K562 (cell line): Measurements from ENCODE around the gene HDAC5. TPM values are rescaled to one million over a fixed set of nuclear protein-coding genes. Genes with fewer than 3 reads are reported as not detected.

Source experiments
- ATF1 ChIP-seq, 2 experiments: fragments of 450-650 bp in 1 of 2; IDR thresholded peaks; 2 replicates each; pipeline ENCODE4 v1.6.1; 2016; ENCODE audit warnings: missing compliant biosample characterization in 1 of 2, missing genetic modification characterization in 1 of 2
- BRCA1 ChIP-seq, 2 experiments: fragments of 450-650 bp in 1 of 2; sonication (generic) in 1 of 2; formaldehyde crosslinking in 1 of 2; IDR thresholded peaks; 2 replicates each; pipeline versions ENCODE4 v1.5.0 to v1.6.1; 2017 to 2020; ENCODE audit warnings: mild to moderate bottlenecking in 1 of 2, missing genetic modification reagents in 1 of 2
- CCNT2 ChIP-seq: IDR thresholded peaks from 2 replicates; pipeline ENCODE4 v1.6.1; 2011; ENCODE audit warnings: borderline replicate concordance, low read depth, mild to moderate bottlenecking, moderate library complexity, mixed read lengths, low read length; ENCODE audit not compliant: insufficient read length; ENCODE audit errors: extremely low read depth
- CHD2 ChIP-seq: IDR thresholded peaks from 2 replicates; pipeline ENCODE4 v1.6.1; 2011; ENCODE audit warnings: low read depth, low read length
- FOXK2 ChIP-seq, 2 experiments: fragments of 450-650 bp; IDR thresholded peaks in 1 of 2; conservative IDR thresholded peaks in 1 of 2; 2 replicates each; pipeline ENCODE4 v1.6.1; 2016; ENCODE audit warnings: low read depth in 2 of 2, mild to moderate bottlenecking in 1 of 2
- GABPA ChIP-seq: fragments of 200-800 bp; sonication (Bioruptor generic); conservative IDR thresholded peaks from 2 replicates; pipeline ENCODE4 v1.6.1; 2016; ENCODE audit warnings: low read depth, missing genetic modification characterization, missing compliant biosample characterization
- LCOR ChIP-seq: sonication (generic); formaldehyde crosslinking; IDR thresholded peaks from 2 replicates; pipeline ENCODE4 v1.8.0; 2022; ENCODE audit warnings: mild to moderate bottlenecking, missing genetic modification reagents
- MBD2 ChIP-seq: sonication (generic); IDR thresholded peaks from 2 replicates; pipeline ENCODE4 v1.6.1; 2016; ENCODE audit warnings: low read depth, borderline replicate concordance
- NFIC ChIP-seq: fragments of 450-650 bp; IDR thresholded peaks from 2 replicates; pipeline ENCODE4 v1.6.1; 2017; ENCODE audit warnings: mild to moderate bottlenecking, inconsistent platforms
- POLR2G ChIP-seq: fragments of 200-400 bp; formaldehyde crosslinking; IDR thresholded peaks from 2 replicates; pipeline ENCODE4 v1.6.1; 2017; ENCODE audit warnings: low read depth, mild to moderate bottlenecking, antibody characterized with exemption, low read length, moderate library complexity
- PRMT5 ChIP-seq: sonication (generic); formaldehyde crosslinking; IDR thresholded peaks from 2 replicates; pipeline ENCODE4 v1.5.0; 2020; ENCODE audit warnings: missing genetic modification reagents
- SREBF2 ChIP-seq: sonication (generic); formaldehyde crosslinking; IDR thresholded peaks from 2 replicates; pipeline ENCODE4 v1.4.0; 2020; ENCODE audit warnings: mild to moderate bottlenecking, missing genetic modification reagents
- TAF7 ChIP-seq: fragments of 450-650 bp; IDR thresholded peaks from 2 replicates; pipeline ENCODE4 v1.6.1; 2016; ENCODE audit warnings: missing genetic modification characterization, missing compliant biosample characterization
- polyA plus RNA-seq, 8 experiments: library from polyadenylated mRNA; depleted of rRNA in 4 of 8; stranded (reverse) in 5 of 8; unstranded in 3 of 8; fragments of >200 nt; fragmentation: Nextera tagmentation in 2 of 8; fragmentation: Illumina TruSeq in 1 of 8; extraction: Ambion mirVana in 2 of 8; extraction: Trizol in 1 of 8; gene quantifications; 2 replicates each; pipeline versions ENCODE4 v1.2.1 to v1.2.3, GENCODE V29; 2011 to 2014; ENCODE audit warnings: inconsistent platforms in 1 of 8, missing spikeins in 1 of 8
- total RNA-seq, 7 experiments: library from RNA; depleted of rRNA in 6 of 7; stranded (reverse); fragments of >200 nt in 6 of 7; fragmentation: Illumina TruSeq in 2 of 7; extraction: Trizol in 2 of 7; gene quantifications; 2 replicates each; pipeline versions ENCODE4 v1.2.1 to v1.2.3, GENCODE V29; 2011 to 2021; ENCODE audit warnings: low replicate concordance in 1 of 7
- TF ChIP-seq, protein P1 (sequence below): sonication (generic); formaldehyde crosslinking; IDR thresholded peaks from 2 replicates; pipeline ENCODE4 v1.8.1; 2023; ENCODE audit warnings: mild to moderate bottlenecking, missing genetic modification reagents, moderate library complexity
- TF ChIP-seq, protein P2 (sequence below): sonication (generic); formaldehyde crosslinking; IDR thresholded peaks from 2 replicates; pipeline ENCODE4 v1.8.1; 2023; ENCODE audit warnings: mild to moderate bottlenecking, missing genetic modification reagents
- TF ChIP-seq, protein P3 (sequence below), 2 experiments: fragments of 250-450 bp in 1 of 2; fragments of 450-650 bp in 1 of 2; sonication (Bioruptor Pico) in 1 of 2; IDR thresholded peaks; 2 replicates each; pipeline versions ENCODE4 v1.6.1 to v1.8.0; 2016 to 2021; ENCODE audit warnings: mild to moderate bottlenecking in 2 of 2, moderate library complexity in 2 of 2, missing compliant biosample characterization in 1 of 2, missing genetic modification characterization in 1 of 2

HDAC5 gene
- total and polyA plus RNA-seq, 9 of the 15 experiments (the other 6 are each of a cell fraction or from before 2014, with no cell fraction given): 0.45 to 26.2 (median 16.4) TPM

DNA sequence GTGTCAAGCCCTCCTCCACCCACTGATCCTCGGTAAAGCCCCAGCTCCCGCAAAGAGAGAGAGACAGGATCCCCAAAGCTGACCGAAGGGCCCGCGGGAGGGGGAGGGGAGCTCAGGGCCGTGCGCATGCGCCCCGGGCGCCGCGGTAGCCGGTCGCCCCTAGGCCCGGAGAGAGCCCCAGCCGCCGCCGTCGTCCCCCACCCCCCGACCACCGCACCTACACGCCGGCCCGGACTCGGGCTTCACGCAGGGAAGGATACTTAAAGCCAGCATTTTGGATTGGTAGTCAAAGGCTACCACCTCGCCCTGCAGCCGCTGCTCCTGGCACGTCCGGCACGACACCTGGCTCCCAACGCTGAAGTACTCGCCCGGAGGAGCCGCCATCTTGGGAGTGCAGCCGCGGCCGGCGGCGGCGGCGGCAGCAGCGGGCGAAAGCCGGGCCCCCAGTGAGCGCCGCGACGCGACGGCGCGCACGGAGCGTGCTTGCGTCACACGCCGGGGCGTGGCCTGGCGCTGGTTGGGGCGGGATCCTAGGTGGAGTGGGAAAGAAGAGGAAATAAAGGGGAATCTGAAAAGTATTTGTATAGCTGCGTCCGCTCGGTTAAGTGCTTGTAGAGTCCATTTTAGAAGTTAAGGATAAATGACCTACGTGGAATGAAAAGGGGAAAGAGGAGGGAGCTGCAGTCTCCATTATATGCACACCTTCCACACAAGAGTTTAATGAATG is 57.1 kb downstream of the HDAC5 start, which contains the start of gene LSM12 (continued):
- TF ChIP-seq CHD2 (peak; percentile 54; the same call in 1 of the 2 replicates), NFIC (0 out of 2 replicates have a peak, but pooled peaks have one; percentile 21), GABPA (tag) (peak; percentile 31; the same call in 1 of the 2 replicates), FOXK2 (conservative IDR thresholded peaks at IDR 0.05 in 1 of 2, IDR thresholded peaks at IDR 0.05 in 1 of 2; ENCODE audit: low read depth in 2 of 2) (no peak), PRMT5 (CRISPR knock-in tag) (no peak), LCOR (CRISPR knock-in tag) (0 out of 2 replicates have a peak, but pooled peaks have one; percentile 19), ATF1 (CRISPR knock-in tag; IDR thresholded peaks at IDR 0.05) (no peak), ATF1 (tag; IDR thresholded peaks at IDR 0.05) (peak; percentile 93), SREBF2 (no peak), POLR2G (peak; percentile 99), MBD2 (0 out of 2 replicates have a peak, but pooled peaks have one; percentile 39), BRCA1 (IDR thresholded peaks at IDR 0.05) (no peak), BRCA1 (CRISPR knock-in tag; IDR thresholded peaks at IDR 0.05) (no peak), CCNT2 (peak; percentile 65), TAF7 (tag) (peak; percentile 69)
- TF ChIP-seq, protein P1, sequence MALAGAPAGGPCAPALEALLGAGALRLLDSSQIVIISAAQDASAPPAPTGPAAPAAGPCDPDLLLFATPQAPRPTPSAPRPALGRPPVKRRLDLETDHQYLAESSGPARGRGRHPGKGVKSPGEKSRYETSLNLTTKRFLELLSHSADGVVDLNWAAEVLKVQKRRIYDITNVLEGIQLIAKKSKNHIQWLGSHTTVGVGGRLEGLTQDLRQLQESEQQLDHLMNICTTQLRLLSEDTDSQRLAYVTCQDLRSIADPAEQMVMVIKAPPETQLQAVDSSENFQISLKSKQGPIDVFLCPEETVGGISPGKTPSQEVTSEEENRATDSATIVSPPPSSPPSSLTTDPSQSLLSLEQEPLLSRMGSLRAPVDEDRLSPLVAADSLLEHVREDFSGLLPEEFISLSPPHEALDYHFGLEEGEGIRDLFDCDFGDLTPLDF: peak; percentile 82
- TF ChIP-seq, protein P2, sequence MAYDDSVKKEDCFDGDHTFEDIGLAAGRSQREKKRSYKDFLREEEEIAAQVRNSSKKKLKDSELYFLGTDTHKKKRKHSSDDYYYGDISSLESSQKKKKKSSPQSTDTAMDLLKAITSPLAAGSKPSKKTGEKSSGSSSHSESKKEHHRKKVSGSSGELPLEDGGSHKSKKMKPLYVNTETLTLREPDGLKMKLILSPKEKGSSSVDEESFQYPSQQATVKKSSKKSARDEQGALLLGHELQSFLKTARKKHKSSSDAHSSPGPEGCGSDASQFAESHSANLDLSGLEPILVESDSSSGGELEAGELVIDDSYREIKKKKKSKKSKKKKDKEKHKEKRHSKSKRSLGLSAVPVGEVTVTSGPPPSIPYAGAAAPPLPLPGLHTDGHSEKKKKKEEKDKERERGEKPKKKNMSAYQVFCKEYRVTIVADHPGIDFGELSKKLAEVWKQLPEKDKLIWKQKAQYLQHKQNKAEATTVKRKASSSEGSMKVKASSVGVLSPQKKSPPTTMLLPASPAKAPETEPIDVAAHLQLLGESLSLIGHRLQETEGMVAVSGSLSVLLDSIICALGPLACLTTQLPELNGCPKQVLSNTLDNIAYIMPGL (CRISPR knock-in tag): 0 out of 2 replicates have a peak, but pooled peaks have one; percentile 42
- TF ChIP-seq, protein P3, sequence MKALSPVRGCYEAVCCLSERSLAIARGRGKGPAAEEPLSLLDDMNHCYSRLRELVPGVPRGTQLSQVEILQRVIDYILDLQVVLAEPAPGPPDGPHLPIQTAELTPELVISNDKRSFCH (CRISPR knock-in tag; IDR thresholded peaks at IDR 0.05): no peak
- TF ChIP-seq, protein P3 (tag; IDR thresholded peaks at IDR 0.05): 0 out of 2 replicates have a peak, but pooled peaks have one; percentile 36
